OCI-LY3 (cell line): ENCODE data around the gene NR2E1.

ENCODE experiments used
- H2AFZ ChIP-seq: fragments of 200-600, 300-600 bp; shearing (Covaris generic); 2 replicates; pipeline ENCODE4 v1.6.0; 2014; ENCODE audit warnings: antibody characterized with exemption, low read depth, low read length
- H3K27ac ChIP-seq: fragments of 200-600, 300-600 bp; sonication (generic); 2 replicates; pipeline ENCODE4 v1.5.1; 2014; ENCODE audit warnings: mild to moderate bottlenecking, low read length, moderate library complexity, mixed read lengths
- H3K27me3 ChIP-seq: fragments of 200-600, 300-600 bp; sonication (generic); 2 replicates; pipeline ENCODE4 v1.6.1; 2014; ENCODE audit warnings: low read depth, low read length, mixed read lengths
- H3K36me3 ChIP-seq: fragments of 200-600, 300-600 bp; sonication (generic); replicated peaks from 2 replicates; pipeline ENCODE3; 2014; ENCODE audit warnings: low read depth, low read length, mixed read lengths
- H3K4me1 ChIP-seq: fragments of 300-600, 200-600 bp; sonication (generic); 2 replicates; pipeline ENCODE4 v1.6.1; 2014; ENCODE audit warnings: low read length, mixed read lengths
- H3K4me2 ChIP-seq: fragments of 200-600, 300-600 bp; sonication (generic); 2 replicates; pipeline ENCODE4 v1.6.1; 2014; ENCODE audit warnings: low read length, mixed read lengths
- H3K4me3 ChIP-seq: fragments of 300-600, 200-600 bp; sonication (generic); 2 replicates; pipeline ENCODE4 v1.5.1; 2014; ENCODE audit warnings: antibody characterized with exemption, mild to moderate bottlenecking, low read length, moderate library complexity
- H3K79me2 ChIP-seq: fragments of 300-600, 200-600 bp; shearing (Covaris generic); 2 replicates; pipeline ENCODE4 v1.6.1; 2014; ENCODE audit warnings: mild to moderate bottlenecking, low read length, mixed read lengths
- H3K9ac ChIP-seq: fragments of 300-600, 200-600 bp; shearing (Covaris generic); 2 replicates; pipeline ENCODE4 v1.6.0; 2014; ENCODE audit warnings: mild to moderate bottlenecking, low read length, moderate library complexity
- H3K9me3 ChIP-seq: fragments of 200-600, 300-600 bp; shearing (Covaris generic); 2 replicates; pipeline ENCODE4 v1.6.1; 2014; ENCODE audit warnings: low read length, mixed read lengths; ENCODE audit not compliant: insufficient read depth
- H4K20me1 ChIP-seq: fragments of 200-600, 300-600 bp; sonication (generic); 2 replicates; pipeline ENCODE4 v1.6.1; 2016; ENCODE audit warnings: low read length, mixed read lengths; ENCODE audit not compliant: insufficient read depth
- CTCF ChIP-seq: fragments of 200-600, 300-600 bp; sonication (generic); IDR thresholded peaks from 2 replicates; pipeline ENCODE4 v1.5.1; 2014; ENCODE audit warnings: antibody characterized with exemption, low read length, low read depth
- EZH2phosphoT487 ChIP-seq: fragments of 200-600 bp; shearing (Covaris generic); IDR thresholded peaks from 2 replicates; pipeline ENCODE4 v1.6.1; 2018; ENCODE audit warnings: antibody characterized with exemption, mixed run types, low read depth

NR2E1 gene

GRCh38 chr6:108118359-108118724, 47.5 kb upstream of the NR2E1 start:
- H3K4me1 ChIP-seq = peaks cover 12% of the 10 kb centered on the region
- TF ChIP-seq CTCF (no peak), EZH2phosphoT487 (no peak)
- no peak overlapping the region for H3K4me3 ChIP-seq
- no peak overlapping the region for H3K27ac ChIP-seq
- H3K36me3 ChIP-seq = no peaks in the 10 kb centered on the region
- no peaks in the 10 kb centered on the region for H3K79me2 ChIP-seq
- no peaks in the 10 kb centered on the region for H4K20me1 ChIP-seq
- no peak overlapping the region for H3K9ac ChIP-seq
- peaks cover 4% of the 10 kb centered on the region; the same call in 1 of the 2 replicates for H3K27me3 ChIP-seq
- H2AFZ ChIP-seq = no peak overlapping the region
- H3K4me2 ChIP-seq = no peak overlapping the region
- no peaks in the 10 kb centered on the region for H3K9me3 ChIP-seq

- Histone ChIP-seq H3K27me3 (peaks cover 3% of the 10 kb centered on the region; the same call in 1 of the 2 replicates), H3K4me1 (peaks cover 8% of the 10 kb centered on the region)
Observed at GRCh38 chr6:108118810-108119768, 46.7 kb upstream of the NR2E1 start.

GRCh38 chr6:108119769-108120141, 46.1 kb upstream of the NR2E1 start:
- H3K36me3 ChIP-seq = no peaks in the 10 kb centered on the region
- no peaks in the 10 kb centered on the region for H4K20me1 ChIP-seq
- no peaks in the 10 kb centered on the region for H3K27me3 ChIP-seq
- no peak overlapping the region for H3K9ac ChIP-seq
- H3K27ac ChIP-seq = no peak overlapping the region
- no peak overlapping the region for H3K4me3 ChIP-seq
- no peaks in the 10 kb centered on the region for H3K79me2 ChIP-seq
- no peak overlapping the region for H2AFZ ChIP-seq
- no peaks in the 10 kb centered on the region for H3K9me3 ChIP-seq
- no peak for TF ChIP-seq EZH2phosphoT487
- no peak for TF ChIP-seq CTCF
- peaks cover 5% of the 10 kb centered on the region; the same call in 1 of the 2 replicates for H3K4me1 ChIP-seq
- no peak overlapping the region for H3K4me2 ChIP-seq

More at GRCh38 chr6:108118810-108119768, 46.7 kb upstream of the NR2E1 start:
- TF ChIP-seq EZH2phosphoT487 (no peak), CTCF (no peak)
- H2AFZ ChIP-seq = no peak overlapping the region
- no peaks in the 10 kb centered on the region for H3K9me3 ChIP-seq
- H3K9ac ChIP-seq = no peak overlapping the region
- H3K36me3 ChIP-seq = no peaks in the 10 kb centered on the region
- no peak overlapping the region for H3K27ac ChIP-seq
- no peak overlapping the region for H3K4me2 ChIP-seq
- H3K79me2 ChIP-seq = no peaks in the 10 kb centered on the region
- H3K4me3 ChIP-seq = no peak overlapping the region
- no peaks in the 10 kb centered on the region for H4K20me1 ChIP-seq

- no peaks in the 10 kb centered on the region for H3K27me3 ChIP-seq
- TF ChIP-seq EZH2phosphoT487 (no peak), CTCF (no peak)
- no peaks in the 10 kb centered on the region for H3K36me3 ChIP-seq
- no peak overlapping the region for H3K27ac ChIP-seq
- H3K9ac ChIP-seq = no peak overlapping the region
- H3K4me3 ChIP-seq = no peak overlapping the region
- H3K79me2 ChIP-seq = no peaks in the 10 kb centered on the region
- H3K4me2 ChIP-seq = no peak overlapping the region
- peaks cover 4% of the 10 kb centered on the region; the same call in 1 of the 2 replicates for H3K4me1 ChIP-seq
- no peak overlapping the region for H2AFZ ChIP-seq
- no peaks in the 10 kb centered on the region for H3K9me3 ChIP-seq
- H4K20me1 ChIP-seq = no peaks in the 10 kb centered on the region
Observed at GRCh38 chr6:108120311-108120710, 45.5 kb upstream of the NR2E1 start.
